Measurements from ENCODE around the gene CENPP. TPM values are rescaled to one million over a fixed set of nuclear protein-coding genes. Genes with fewer than 3 reads are reported as not detected.

Gene CENPP
- total RNA-seq, 1 experiment from 2014 or later: 7.2 TPM

DNA sequence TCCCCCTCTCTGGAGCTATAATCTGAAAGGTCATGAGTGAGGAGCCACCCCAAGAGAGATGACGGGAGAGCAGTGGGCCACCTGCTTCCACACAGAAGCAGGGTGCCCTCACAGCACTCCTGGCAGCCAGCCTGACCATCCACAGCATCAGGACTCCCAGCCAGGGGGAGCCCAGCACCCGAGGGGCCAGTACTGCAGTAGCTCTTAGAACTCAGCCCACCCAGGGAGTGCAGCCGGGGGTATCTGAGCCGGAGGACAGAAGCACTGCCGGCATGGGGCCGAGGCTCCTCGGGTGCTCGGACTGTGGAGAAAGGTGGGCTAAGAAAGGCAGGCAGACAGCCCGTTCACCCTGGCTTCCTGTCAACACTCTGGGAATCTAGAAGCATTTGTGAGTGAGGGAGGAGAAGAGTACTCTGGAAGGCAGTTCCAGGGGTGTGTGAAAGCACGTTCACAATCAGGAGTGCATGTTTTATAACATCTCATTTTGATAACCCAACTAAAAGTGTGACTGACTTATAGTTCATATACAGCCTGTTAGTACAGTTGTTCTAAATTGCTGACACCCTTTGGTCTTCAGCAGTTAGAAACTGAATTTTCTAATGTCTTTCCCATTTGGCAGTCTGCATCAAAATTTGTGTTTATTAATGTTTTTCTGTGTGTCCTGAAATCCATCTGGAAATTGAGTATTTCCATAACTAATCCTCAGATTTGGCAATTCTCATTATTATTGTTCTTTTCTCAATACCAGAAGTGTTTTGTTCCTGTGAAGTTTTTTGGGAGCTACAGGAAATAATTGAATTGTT lies 182.5 kb downstream of the CENPP start:
- CTCF ChIA-PET: no interaction called here
- no peak overlapping the region for H3K4me3 Mint-ChIP-seq (ENCODE audit: low read depth, unreplicated experiment)
- H3K36me3 Mint-ChIP-seq (ENCODE audit: insufficient read depth, unreplicated experiment): no peaks in the 10 kb centered on the region
- TF ChIP-seq, protein P1, sequence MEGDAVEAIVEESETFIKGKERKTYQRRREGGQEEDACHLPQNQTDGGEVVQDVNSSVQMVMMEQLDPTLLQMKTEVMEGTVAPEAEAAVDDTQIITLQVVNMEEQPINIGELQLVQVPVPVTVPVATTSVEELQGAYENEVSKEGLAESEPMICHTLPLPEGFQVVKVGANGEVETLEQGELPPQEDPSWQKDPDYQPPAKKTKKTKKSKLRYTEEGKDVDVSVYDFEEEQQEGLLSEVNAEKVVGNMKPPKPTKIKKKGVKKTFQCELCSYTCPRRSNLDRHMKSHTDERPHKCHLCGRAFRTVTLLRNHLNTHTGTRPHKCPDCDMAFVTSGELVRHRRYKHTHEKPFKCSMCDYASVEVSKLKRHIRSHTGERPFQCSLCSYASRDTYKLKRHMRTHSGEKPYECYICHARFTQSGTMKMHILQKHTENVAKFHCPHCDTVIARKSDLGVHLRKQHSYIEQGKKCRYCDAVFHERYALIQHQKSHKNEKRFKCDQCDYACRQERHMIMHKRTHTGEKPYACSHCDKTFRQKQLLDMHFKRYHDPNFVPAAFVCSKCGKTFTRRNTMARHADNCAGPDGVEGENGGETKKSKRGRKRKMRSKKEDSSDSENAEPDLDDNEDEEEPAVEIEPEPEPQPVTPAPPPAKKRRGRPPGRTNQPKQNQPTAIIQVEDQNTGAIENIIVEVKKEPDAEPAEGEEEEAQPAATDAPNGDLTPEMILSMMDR (IDR thresholded peaks at IDR 0.05; ENCODE audit: unreplicated experiment): no peak
- no peak overlapping the region for H3K27ac Mint-ChIP-seq (ENCODE audit: unreplicated experiment)
- H3K9me3 Mint-ChIP-seq (ENCODE audit: low read depth, unreplicated experiment): no peaks in the 10 kb centered on the region
- H3K27me3 Mint-ChIP-seq (ENCODE audit: unreplicated experiment): no peaks in the 10 kb centered on the region
- intact Hi-C loops (cut with micrococcal nuclease; ENCODE audit: unreplicated experiment): no loop called here
- DNase-seq: no peak
- peaks cover 20% of the 10 kb centered on the region for H3K4me1 Mint-ChIP-seq (ENCODE audit: low read depth, unreplicated experiment)
- BruUV-seq (replicated peaks): no TSS peak

DNA sequence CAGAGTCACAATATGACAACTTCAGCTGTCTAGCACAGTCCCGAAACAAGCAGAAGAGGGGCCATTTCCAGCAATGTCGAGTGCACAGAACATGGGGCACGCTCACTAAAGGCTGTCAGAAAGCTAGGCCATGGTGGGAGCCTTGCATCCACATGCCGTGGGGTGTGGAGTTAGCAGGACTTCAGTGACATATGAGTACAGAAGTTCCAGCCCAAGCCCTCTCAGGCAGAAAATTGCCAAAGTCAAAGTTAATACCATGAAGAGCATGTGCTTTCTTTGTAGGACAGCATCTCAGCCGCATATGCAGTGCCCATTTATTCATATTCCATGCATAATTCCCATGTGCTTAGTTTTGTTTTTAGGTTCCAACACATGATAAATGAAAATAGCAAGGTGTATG lies 183.3 kb downstream of the CENPP start:
- CTCF ChIA-PET: no interaction called here
- peaks cover 20% of the 10 kb centered on the region for H3K4me1 Mint-ChIP-seq (ENCODE audit: low read depth, unreplicated experiment)
- no peaks in the 10 kb centered on the region for H3K27me3 Mint-ChIP-seq (ENCODE audit: unreplicated experiment)
- TF ChIP-seq, protein P1 (IDR thresholded peaks at IDR 0.05; ENCODE audit: unreplicated experiment): no peak
- no TSS peak for BruUV-seq (replicated peaks)
- H3K36me3 Mint-ChIP-seq (ENCODE audit: insufficient read depth, unreplicated experiment): no peaks in the 10 kb centered on the region
- no peak overlapping the region for H3K27ac Mint-ChIP-seq (ENCODE audit: unreplicated experiment)
- intact Hi-C loops (cut with micrococcal nuclease; ENCODE audit: unreplicated experiment): no loop called here
- no peaks in the 10 kb centered on the region for H3K9me3 Mint-ChIP-seq (ENCODE audit: low read depth, unreplicated experiment)
- no peak for DNase-seq
- no peak overlapping the region for H3K4me3 Mint-ChIP-seq (ENCODE audit: low read depth, unreplicated experiment)

DNA sequence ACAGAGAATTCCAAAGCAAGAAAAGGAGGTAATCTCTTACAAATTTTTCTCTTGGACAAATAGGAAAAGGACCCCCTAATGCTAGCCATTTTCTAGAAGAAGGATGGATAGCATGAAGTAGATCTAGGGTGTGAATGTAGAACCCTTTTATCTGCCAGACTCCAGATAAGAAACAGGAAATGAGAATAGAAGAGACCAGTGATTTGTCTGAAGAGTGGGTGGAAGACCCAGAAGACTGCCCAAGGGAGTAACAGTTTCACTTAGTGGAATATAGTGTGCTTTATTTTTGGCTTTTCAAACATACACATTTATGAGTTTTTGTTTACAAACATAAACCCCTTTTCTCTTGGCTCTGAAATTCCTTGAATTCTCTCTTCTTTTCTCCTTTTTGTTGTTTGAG lies 185.0 kb downstream of the CENPP start:
- TF ChIP-seq, protein P1 (IDR thresholded peaks at IDR 0.05; ENCODE audit: unreplicated experiment): no peak
- peaks cover 20% of the 10 kb centered on the region for H3K4me1 Mint-ChIP-seq (ENCODE audit: low read depth, unreplicated experiment)

DNA sequence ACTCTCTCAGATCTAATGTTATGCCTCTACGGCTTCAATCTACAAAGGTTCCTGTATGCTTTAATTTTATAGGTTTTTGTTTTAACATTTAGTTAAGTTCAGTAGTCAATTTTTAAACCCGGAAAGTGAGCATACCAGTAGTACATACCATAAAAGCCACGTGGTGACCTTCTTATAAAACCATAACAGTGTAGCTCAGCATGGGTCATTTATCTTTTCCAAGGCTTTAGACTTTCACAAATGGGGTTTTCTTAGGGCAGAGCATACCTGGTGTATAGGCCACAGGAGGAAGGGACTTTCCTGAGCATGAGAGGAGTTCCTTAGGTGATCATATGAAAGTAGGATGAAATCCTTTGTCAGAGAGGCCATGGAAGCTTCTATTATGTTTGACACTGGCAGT lies 186.9 kb downstream of the CENPP start:
- H3K36me3 Mint-ChIP-seq (ENCODE audit: insufficient read depth, unreplicated experiment): no peaks in the 10 kb centered on the region
- H3K9me3 Mint-ChIP-seq (ENCODE audit: low read depth, unreplicated experiment): no peaks in the 10 kb centered on the region
- TF ChIP-seq, protein P1 (IDR thresholded peaks at IDR 0.05; ENCODE audit: unreplicated experiment): no peak
- H3K4me3 Mint-ChIP-seq (ENCODE audit: low read depth, unreplicated experiment): no peak overlapping the region
- intact Hi-C loops (cut with micrococcal nuclease; ENCODE audit: unreplicated experiment): no loop called here
- BruUV-seq (replicated peaks): no TSS peak
- DNase-seq: no peak
- H3K27ac Mint-ChIP-seq (ENCODE audit: unreplicated experiment): no peak overlapping the region
- peaks cover 8% of the 10 kb centered on the region for H3K4me1 Mint-ChIP-seq (ENCODE audit: low read depth, unreplicated experiment)
- CTCF ChIA-PET: no interaction called here
- H3K27me3 Mint-ChIP-seq (ENCODE audit: unreplicated experiment): no peaks in the 10 kb centered on the region

More for the DNA sequence above, 185.0 kb downstream of the CENPP start:
- no peaks in the 10 kb centered on the region for H3K9me3 Mint-ChIP-seq (ENCODE audit: low read depth, unreplicated experiment)
- H3K4me3 Mint-ChIP-seq (ENCODE audit: low read depth, unreplicated experiment): no peak overlapping the region
- no peak for DNase-seq
- H3K36me3 Mint-ChIP-seq (ENCODE audit: insufficient read depth, unreplicated experiment): no peaks in the 10 kb centered on the region
- BruUV-seq (replicated peaks): no TSS peak
- no peaks in the 10 kb centered on the region for H3K27me3 Mint-ChIP-seq (ENCODE audit: unreplicated experiment)
- H3K27ac Mint-ChIP-seq (ENCODE audit: unreplicated experiment): no peak overlapping the region
- intact Hi-C loops (cut with micrococcal nuclease; ENCODE audit: unreplicated experiment): no loop called here
- CTCF ChIA-PET: no interaction called here
